HG02870 (cell line): ENCODE results near the gene QARS1.

Source experiments
- ATAC-seq: cut with Tn5 transposase; IDR thresholded peaks from one replicate; pipeline ENCODE4 v1.9.1; 2021; ENCODE audit warnings: mild to moderate bottlenecking, moderate library complexity; ENCODE audit not compliant: unreplicated experiment

The QARS1 gene

GRCh38 chr3:49120438-49121131 is 16.0 kb upstream of the QARS1 start, which contains the start of gene USP19:
Gene USP19 (minus strand): TSS chr3:49120823. CDS start chr3:49119145, 1,678 bp downstream.
- peak; percentile 85 for ATAC-seq

GRCh38 chr3:49120096-49120437 is 15.5 kb upstream of the QARS1 start:
- ATAC-seq: no peak

- no peak for ATAC-seq
These were observed 14.9 kb upstream of the QARS1 start for GRCh38 chr3:49119439-49119838.

DNA sequence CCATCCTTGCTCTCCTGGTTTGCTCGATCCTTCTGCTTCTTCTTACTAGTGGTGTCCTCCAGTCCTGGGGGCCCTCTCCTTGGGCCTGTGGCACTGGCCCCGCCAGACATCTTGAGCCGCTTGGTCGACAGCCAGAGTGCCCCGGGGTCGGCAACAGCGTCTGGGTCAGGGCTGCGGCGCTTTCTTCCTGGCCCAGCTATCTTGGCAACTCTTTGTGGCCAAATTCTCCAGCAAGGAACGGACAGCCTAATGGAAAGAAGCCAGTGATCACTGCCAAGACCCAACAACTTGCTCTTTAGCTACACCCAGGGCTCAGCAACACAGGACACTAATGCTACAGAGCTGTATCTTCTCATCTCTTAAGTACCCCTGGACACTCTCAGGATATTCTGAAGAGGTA is 14.5 kb upstream of the QARS1 start:
- ATAC-seq: no peak

GRCh38 chr3:49112262-49112661 is 7.7 kb upstream of the QARS1 start:
- no peak for ATAC-seq

- no peak for ATAC-seq
These were observed 6.8 kb upstream of the QARS1 start for GRCh38 chr3:49111347-49111746.

GRCh38 chr3:49110780-49111179 is 6.2 kb upstream of the QARS1 start:
- ATAC-seq: no peak

DNA sequence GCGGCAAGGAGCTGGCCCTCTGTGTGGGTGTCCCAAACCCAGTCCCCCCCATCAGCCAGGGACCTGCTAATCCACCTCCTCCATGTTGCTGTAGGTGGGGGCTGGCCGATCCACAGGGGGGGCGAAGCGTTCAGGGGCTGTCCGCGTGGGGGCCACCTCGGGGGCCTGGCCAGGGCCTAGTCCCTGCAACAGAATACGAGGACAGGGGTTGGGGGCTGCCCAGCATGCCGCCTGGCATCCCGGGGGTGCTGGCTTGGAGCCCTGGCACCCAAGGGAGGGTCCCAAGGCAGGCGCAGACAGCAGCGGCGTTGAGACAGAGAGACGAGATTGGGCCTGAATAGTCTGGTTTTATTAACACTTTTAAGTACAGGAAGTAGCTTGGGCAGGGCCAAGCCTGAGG is 3.8 kb upstream of the QARS1 start:
- ATAC-seq: no peak

DNA sequence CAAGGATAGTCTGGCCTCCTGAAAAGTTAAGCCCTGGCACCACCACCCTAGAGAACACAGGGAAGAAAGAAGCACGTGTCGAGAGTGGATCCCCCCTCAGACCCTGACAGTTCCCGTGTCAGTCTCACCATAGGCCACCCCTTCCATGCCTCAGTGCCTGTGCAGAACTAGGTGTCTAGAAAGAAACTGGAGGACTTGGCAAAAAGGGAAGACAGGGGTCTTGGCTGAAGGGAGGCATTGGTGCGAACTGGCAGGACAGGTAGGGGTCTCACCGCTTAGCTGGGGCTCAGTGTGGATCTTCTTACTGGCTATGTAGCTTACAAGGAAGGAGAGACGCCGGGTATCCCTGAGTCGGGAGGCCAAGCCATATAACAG is 518 bp downstream of the QARS1 start:
- no peak for ATAC-seq

GRCh38 chr3:49100046-49100615 is 4.4 kb downstream of the QARS1 start:
- no peak for ATAC-seq

DNA sequence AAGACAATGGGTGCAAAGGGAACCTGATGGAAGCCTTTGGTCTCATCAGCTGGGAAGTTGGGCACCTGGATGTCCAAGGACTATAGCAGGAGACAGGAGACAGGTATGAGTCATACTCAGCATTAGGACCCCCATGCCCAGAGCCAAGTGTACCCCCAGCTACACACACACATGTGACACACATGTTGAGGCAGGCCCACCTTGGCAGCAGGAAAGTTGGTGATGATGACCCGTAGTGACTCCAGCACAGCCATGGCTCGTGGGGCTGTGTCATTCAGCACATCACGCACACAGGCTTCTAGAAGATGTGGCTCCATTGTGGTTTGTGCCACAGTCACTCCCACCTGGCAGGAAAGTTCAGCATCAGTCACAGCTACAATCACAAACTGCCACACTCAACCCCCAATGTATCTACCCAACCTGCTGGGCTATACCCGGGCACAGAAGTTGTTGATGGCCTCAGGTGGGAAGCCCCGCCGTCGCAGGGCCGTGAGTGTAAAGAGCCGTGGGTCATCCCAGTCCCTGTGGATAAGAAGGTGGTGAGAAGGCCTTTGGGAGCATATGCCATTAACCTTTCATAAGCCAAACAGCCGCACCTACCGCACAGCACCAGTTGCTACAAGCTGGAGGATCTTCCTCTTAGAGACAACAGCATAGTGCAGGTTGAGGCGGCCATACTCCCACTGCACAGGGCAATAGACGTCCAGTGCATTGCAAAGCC is 5.5 kb downstream of the QARS1 start:
- no peak for ATAC-seq

DNA sequence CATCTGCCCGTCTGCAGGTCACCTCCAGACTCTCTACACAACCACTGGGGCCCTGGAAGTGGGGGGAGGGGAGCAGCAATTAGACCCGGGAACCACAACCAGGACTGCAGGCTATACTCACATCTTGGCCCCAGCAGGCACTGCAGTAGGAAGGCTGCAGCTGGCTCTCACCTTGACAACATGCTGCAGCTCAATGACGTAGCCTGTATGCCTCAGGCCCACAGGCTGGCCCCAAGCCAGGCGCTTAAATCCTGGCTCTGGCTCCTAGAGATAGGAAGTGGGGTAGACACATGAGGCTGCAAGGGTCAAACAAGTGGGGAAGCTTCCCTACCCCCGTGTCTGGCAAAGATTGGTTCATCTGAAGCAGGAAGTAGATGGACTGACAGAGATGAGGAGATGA is 6.1 kb downstream of the QARS1 start:
- ATAC-seq: no peak

DNA sequence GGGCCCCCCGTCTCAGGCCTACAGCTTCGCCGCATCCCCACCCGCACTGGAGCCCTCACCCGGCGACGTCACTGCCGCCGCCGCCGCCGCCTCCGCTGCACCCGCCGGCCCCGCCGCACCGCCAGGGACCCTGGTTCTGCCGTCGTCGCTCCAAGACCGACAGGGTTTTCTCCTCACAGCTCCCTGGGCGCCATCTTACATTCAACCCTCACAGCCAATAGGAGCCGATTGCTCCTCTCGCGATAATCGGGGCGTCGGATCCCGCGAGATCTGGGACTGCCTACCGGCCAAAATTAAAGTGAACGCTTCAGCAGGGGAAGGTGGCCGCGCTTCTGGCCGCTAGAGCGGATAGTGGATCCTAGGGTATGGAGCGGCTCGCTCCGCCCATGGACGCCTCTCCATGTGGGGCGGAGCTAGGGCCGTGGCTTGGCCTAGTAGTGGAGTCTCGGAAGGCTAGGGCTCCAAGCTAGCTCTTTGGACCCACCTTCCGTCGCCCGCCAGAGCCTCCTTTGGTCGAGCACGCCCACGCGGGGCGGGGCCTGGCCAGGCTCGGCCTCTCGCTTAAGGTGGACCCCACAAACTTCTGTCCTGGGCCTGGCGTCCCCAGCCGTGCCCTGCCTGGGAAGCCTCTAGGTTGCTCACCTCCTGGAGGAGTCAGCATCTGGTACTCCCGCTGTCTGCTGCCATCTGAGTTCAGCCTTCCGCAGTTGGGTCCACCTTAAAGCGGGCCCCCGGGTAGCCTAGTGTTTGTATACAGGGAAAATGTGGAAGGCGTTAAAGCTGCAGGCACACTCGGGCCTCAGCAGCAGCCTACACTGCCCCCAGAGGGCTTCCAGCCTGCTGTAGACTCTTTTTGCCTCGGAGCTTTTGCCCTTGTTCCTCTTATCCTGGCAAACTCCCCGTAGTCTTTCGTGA is 10.4 kb downstream of the QARS1 start, which contains the start of gene QRICH1:
TSS of gene QRICH1 (minus strand) at position 219 of the 915 bp plus-strand sequence. CDS start 17,054 bp downstream, outside the sequence.
- ATAC-seq: peak; percentile 79

GRCh38 chr3:49092938-49093852 is 11.4 kb downstream of the QARS1 start:
- ATAC-seq: peak; percentile 31

- ATAC-seq: no peak
These were observed 23.1 kb downstream of the QARS1 start for GRCh38 chr3:49081429-49081828.

DNA sequence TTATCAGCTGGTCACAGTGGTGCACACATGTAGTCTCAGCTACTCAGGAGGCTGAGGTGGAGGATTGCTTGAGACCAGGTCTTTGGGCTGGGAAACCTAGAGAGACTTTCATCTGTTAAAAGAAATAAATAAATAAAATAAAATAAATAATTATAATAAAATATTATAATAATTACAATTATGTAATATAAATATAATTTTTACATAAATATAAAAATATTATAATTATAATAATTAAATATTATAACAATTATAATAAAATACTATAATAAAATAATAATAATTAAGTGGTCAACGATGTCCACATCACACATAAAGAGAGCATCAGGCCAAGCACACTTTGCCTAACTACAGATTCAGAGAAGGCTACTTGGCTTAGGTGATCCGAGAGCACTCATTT is 25.3 kb downstream of the QARS1 start:
- no peak for ATAC-seq

- ATAC-seq: no peak
These were observed 27.9 kb downstream of the QARS1 start for GRCh38 chr3:49076646-49077045.

- ATAC-seq: no peak
These were observed 28.4 kb downstream of the QARS1 start for GRCh38 chr3:49076116-49076515.

GRCh38 chr3:49058011-49058410 is 46.5 kb downstream of the QARS1 start:
- no peak for ATAC-seq

- ATAC-seq: no peak
These were observed 47.3 kb downstream of the QARS1 start for GRCh38 chr3:49057268-49057667.
